BE2C (cell line): ENCODE data around the gene CREG2.

Source experiments
- DNase-seq: peaks from one replicate; pipeline ENCODE4 v3.0.0-alpha.2; 2020
- H3K27me3 ChIP-seq: fragments of 250-450 bp; sonication (Bioruptor Pico); 2 replicates; pipeline ENCODE4 v1.5.1; 2020; ENCODE audit warnings: mild to moderate bottlenecking
- H3K36me3 ChIP-seq: fragments of 250-450 bp; sonication (Bioruptor Pico); 2 replicates; pipeline ENCODE4 v1.5.1; 2020; ENCODE audit warnings: mild to moderate bottlenecking
- H3K4me1 ChIP-seq: fragments of 250-450 bp; sonication (Bioruptor Pico); 2 replicates; pipeline ENCODE4 v1.5.1; 2020
- H3K4me3 ChIP-seq: 2 replicates; pipeline ENCODE4 v1.5.1; 2011; ENCODE audit warnings: low read depth, low read length
- H3K9me3 ChIP-seq: fragments of 250-450 bp; sonication (Bioruptor Pico); 2 replicates; pipeline ENCODE4 v1.5.1; 2020
- TF ChIP-seq, protein P1 (sequence below): IDR thresholded peaks from 2 replicates; pipeline ENCODE4 v1.5.1; 2012; ENCODE audit warnings: mild to moderate bottlenecking, low read depth, low read length

The CREG2 gene

DNA sequence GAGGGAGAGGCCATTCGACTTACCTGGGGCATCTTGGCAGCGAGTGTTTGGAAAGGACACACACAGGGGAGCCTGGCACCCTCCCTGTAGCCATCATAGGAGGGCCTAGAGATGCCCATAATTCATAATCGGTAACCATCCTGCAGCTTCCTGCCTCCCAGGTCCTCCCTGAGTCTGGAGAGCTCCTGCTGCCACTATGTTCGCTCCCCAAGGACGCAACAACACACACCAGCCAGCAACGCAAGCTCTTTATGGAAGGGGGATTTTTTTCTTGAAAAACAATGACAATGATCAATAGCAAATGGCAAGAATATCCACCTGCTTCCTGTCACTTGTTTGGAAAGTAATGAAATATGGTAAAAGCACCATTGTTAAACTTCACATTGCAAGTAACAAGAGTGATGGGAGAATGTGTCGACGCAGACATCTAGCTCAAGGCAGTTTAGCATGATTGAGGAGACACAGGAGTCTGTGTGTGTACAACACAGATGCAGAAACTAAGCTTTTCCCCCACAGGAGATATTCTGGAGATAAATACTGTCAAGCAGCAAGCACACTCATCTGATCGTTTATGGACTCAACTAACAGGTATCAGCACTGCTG, 24.9 kb upstream of the CREG2 start:
- H3K27me3 ChIP-seq = no peaks in the 10 kb centered on the region
- no peaks in the 10 kb centered on the region for H3K9me3 ChIP-seq
- H3K4me1 ChIP-seq = no peaks in the 10 kb centered on the region
- DNase-seq = no peak
- no peak overlapping the region for H3K4me3 ChIP-seq
- no peaks in the 10 kb centered on the region for H3K36me3 ChIP-seq
- TF ChIP-seq, protein P1, sequence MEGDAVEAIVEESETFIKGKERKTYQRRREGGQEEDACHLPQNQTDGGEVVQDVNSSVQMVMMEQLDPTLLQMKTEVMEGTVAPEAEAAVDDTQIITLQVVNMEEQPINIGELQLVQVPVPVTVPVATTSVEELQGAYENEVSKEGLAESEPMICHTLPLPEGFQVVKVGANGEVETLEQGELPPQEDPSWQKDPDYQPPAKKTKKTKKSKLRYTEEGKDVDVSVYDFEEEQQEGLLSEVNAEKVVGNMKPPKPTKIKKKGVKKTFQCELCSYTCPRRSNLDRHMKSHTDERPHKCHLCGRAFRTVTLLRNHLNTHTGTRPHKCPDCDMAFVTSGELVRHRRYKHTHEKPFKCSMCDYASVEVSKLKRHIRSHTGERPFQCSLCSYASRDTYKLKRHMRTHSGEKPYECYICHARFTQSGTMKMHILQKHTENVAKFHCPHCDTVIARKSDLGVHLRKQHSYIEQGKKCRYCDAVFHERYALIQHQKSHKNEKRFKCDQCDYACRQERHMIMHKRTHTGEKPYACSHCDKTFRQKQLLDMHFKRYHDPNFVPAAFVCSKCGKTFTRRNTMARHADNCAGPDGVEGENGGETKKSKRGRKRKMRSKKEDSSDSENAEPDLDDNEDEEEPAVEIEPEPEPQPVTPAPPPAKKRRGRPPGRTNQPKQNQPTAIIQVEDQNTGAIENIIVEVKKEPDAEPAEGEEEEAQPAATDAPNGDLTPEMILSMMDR = no peak

DNA sequence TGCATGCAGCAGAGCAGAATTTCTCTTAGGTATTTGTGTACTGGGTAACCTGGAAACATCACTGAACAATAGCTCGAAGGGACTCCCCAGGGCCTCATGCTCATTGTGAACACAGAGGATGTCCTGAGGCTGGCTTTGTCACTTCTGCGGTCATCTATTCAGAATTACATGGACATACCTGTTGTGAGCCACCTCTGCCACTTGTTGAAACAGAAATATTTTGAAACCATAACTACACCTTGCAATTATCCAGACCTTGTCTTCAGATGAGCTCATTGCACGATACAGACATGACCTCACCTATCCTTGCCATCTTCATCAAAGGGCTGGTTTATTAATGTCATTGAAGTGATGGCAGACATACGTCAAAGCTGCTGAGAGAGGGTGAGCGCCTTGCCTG, 23.4 kb upstream of the CREG2 start:
- no peaks in the 10 kb centered on the region for H3K27me3 ChIP-seq
- H3K4me3 ChIP-seq = no peak overlapping the region
- DNase-seq = no peak
- TF ChIP-seq, protein P1 = no peak
- no peaks in the 10 kb centered on the region for H3K9me3 ChIP-seq
- no peaks in the 10 kb centered on the region for H3K36me3 ChIP-seq
- no peaks in the 10 kb centered on the region for H3K4me1 ChIP-seq

DNA sequence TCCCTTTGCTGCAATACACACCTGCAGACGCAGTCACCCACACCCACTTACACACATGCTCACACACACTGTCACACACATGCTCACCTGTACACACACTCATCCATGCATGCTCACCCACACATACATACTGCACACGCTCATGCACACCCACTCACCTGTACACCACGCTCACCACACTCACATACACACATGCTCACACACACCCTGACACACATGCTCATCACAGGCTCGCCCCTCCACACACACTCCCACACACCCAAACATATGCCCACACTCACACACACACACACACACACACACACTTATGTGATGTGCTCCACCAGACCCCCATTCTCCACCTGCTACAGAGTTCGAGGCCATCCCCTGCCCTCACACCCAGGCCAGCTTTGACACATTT, 22.8 kb upstream of the CREG2 start:
- no peaks in the 10 kb centered on the region for H3K4me1 ChIP-seq
- H3K9me3 ChIP-seq = no peaks in the 10 kb centered on the region
- no peaks in the 10 kb centered on the region for H3K27me3 ChIP-seq
- TF ChIP-seq, protein P1 = no peak
- DNase-seq = no peak
- no peaks in the 10 kb centered on the region for H3K36me3 ChIP-seq
- H3K4me3 ChIP-seq = no peak overlapping the region

DNA sequence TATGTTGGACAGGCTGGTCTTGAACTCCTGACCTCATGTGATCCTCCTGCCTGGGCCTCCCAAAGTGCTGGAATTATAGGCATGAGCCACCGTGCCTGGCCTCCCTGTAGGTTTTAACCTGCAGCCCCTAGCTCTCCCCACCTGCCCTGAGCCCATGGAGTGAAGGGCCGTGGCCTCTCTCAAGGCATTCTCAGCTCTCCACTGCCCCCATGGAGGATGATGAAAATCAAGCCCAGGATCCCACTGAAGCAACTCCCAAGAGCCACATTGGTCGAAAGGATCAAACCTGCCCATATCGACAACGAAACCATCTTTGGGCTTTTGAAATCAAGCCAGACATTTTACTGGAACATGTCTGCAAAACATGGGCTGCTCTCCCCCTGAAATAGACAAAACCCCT, 22.4 kb upstream of the CREG2 start:
- H3K27me3 ChIP-seq = no peaks in the 10 kb centered on the region
- H3K4me1 ChIP-seq = no peaks in the 10 kb centered on the region
- DNase-seq = no peak
- no peak overlapping the region for H3K4me3 ChIP-seq
- no peaks in the 10 kb centered on the region for H3K9me3 ChIP-seq
- H3K36me3 ChIP-seq = no peaks in the 10 kb centered on the region
- TF ChIP-seq, protein P1 = no peak

DNA sequence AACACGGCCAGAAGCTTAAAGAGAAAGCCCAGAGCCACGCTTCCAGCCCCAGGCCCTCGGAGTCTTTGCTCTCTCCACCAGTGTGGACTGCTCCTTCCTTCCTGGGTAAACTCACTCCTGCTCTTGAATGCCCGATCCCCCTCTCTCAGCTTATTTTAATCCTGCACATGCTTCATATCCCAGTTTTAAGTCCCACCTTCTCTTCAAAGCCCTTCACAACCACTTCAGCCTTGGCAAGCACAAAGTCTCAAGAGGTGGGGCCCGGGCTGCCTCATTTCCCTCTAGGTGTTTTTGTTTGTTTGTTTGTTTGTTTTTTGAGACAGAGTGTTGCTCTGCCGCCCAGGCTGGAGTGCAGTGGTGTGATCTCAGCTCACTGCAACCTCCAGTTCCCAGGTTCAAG, 21.6 kb upstream of the CREG2 start:
- Histone ChIP-seq H3K4me1 (no peaks in the 10 kb centered on the region), H3K9me3 (no peaks in the 10 kb centered on the region), H3K36me3 (no peaks in the 10 kb centered on the region), H3K4me3 (no peak overlapping the region), H3K27me3 (no peaks in the 10 kb centered on the region)
- DNase-seq = no peak
- TF ChIP-seq, protein P1 = no peak

DNA sequence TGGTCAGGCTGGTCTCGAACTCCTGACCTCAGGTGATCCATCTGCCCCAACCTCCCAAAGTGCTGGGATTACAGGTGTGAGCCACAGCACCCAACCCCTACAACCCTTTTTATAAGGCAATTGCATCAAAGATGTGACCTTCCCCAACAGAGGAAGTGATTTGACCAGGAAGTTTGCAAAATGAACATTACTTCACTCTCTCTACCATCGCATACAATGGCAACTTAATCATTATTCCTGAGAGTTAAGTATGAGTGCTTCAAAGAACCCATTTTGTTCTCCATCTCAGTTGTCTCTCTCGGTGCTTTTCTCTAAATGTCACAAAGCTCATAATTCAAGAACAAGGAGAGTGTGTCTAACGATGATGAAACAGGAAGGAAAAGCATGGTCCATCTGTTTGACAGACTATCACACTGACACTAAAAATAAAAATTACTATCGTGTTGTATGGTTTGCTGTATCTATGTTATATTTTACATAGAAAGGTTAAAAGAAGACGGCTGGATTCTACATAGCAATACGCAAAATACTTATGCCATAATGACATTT, 18.1 kb upstream of the CREG2 start:
- no peaks in the 10 kb centered on the region for H3K27me3 ChIP-seq
- DNase-seq = no peak

More for the DNA sequence above, 18.1 kb upstream of the CREG2 start:
- TF ChIP-seq, protein P1 = no peak
- Histone ChIP-seq H3K36me3 (no peaks in the 10 kb centered on the region), H3K4me1 (no peaks in the 10 kb centered on the region), H3K9me3 (no peaks in the 10 kb centered on the region), H3K4me3 (no peak overlapping the region)
